Measurements from ENCODE around the gene PARN. TPM values are rescaled to one million over a fixed set of nuclear protein-coding genes. Genes with fewer than 3 reads are reported as not detected.
"Not testable (repeated sequence)": the region's sequence is repeated elsewhere in the genome, so short reads cannot be mapped to it uniquely, and the experiment has no call there.

Gene PARN
- polyA plus RNA-seq, 2 of the 4 experiments (the other 2 are of a cell fraction): 40.0 to 58.6 TPM

DNA sequence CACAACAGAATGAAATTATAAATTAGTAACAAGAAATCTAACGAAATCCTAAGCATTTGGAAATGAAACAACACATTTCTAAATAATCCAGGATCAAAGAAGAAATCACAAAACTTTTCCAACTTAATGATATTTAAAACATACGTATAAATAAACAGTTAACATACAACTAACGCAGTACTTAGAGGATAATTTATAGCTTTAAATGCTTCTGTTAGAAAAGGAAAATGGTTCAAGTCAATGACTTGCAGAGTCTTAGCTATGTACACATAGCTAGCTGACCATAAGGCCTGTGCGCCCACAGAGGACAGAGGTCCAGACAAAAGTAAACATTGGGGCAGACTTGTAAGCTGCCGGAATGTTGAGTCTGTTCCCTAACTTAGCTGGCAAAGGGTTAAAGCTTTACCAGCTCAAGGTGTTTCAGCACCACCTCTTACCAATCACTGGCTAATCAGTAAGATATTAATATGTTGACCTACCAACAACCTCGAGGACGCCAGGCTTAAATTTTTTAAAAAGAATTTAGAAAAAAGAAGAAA lies 84.6 kb downstream of the PARN start (continued):
- TF ChIP-seq ESRRA (IDR thresholded peaks at IDR 0.05; ENCODE audit: borderline replicate concordance, low read length) (no peak), TP53 (CRISPR knock-in tag; IDR thresholded peaks at IDR 0.05) (no peak), SMC3 (IDR thresholded peaks at IDR 0.05) (peak; percentile 16; the same call in 1 of the 3 replicates), JUNB (IDR thresholded peaks at IDR 0.05) (0 out of 2 replicates have a peak, but pooled peaks have one; percentile 5), CEBPB (IDR thresholded peaks at IDR 0.05) (peak in 1 of 2 experiments; percentile 74; a peak in 2 of 4 replicates), MAFK (IDR thresholded peaks at IDR 0.05; ENCODE audit: partially characterized antibody) (peak; percentile 22), EP300 (IDR thresholded peaks at IDR 0.05) (peak; percentile 22 to 61; a peak in 2 of 5 replicates), ZNF302 (CRISPR knock-in tag; IDR thresholded peaks at IDR 0.05) (no peak), JUN (IDR thresholded peaks at IDR 0.05) (0 out of 5 replicates have a peak, but pooled peaks of 1 of the 2 experiments have one; percentile 54), NR3C1 (IDR thresholded peaks at IDR 0.05) (no peak), MAZ (IDR thresholded peaks at IDR 0.05; ENCODE audit: borderline replicate concordance, low read depth, low read length) (no peak), HES2 (IDR thresholded peaks at IDR 0.05) (no peak), HOXA7 (CRISPR knock-in tag; IDR thresholded peaks at IDR 0.05) (no peak), POLR2AphosphoS2 (conservative IDR thresholded peaks at IDR 0.05; ENCODE audit: low read length) (no peak), HEYL (CRISPR knock-in tag; IDR thresholded peaks at IDR 0.05) (no peak), RCOR1 (IDR thresholded peaks at IDR 0.05; ENCODE audit: low read depth, low read length) (no peak), FOSL2 (IDR thresholded peaks at IDR 0.05) (no peak), FOSL2 (CRISPR knock-in tag; IDR thresholded peaks at IDR 0.05) (peak; percentile 46; the same call in 1 of the 2 replicates), EHMT2 (IDR thresholded peaks at IDR 0.05; ENCODE audit: low read depth) (no peak), MYC (IDR thresholded peaks at IDR 0.05; ENCODE audit: borderline replicate concordance, low read length) (no peak), NFE2L2 (conservative IDR thresholded peaks at IDR 0.05; ENCODE audit: low read length) (no peak)
- TF ChIP-seq, protein P1, sequence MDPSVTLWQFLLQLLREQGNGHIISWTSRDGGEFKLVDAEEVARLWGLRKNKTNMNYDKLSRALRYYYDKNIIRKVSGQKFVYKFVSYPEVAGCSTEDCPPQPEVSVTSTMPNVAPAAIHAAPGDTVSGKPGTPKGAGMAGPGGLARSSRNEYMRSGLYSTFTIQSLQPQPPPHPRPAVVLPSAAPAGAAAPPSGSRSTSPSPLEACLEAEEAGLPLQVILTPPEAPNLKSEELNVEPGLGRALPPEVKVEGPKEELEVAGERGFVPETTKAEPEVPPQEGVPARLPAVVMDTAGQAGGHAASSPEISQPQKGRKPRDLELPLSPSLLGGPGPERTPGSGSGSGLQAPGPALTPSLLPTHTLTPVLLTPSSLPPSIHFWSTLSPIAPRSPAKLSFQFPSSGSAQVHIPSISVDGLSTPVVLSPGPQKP (IDR thresholded peaks at IDR 0.05; ENCODE audit: low read depth, low read length): no peak
- TF ChIP-seq, protein P2, sequence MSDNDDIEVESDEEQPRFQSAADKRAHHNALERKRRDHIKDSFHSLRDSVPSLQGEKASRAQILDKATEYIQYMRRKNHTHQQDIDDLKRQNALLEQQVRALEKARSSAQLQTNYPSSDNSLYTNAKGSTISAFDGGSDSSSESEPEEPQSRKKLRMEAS (IDR thresholded peaks at IDR 0.05): peak; percentile 52

DNA sequence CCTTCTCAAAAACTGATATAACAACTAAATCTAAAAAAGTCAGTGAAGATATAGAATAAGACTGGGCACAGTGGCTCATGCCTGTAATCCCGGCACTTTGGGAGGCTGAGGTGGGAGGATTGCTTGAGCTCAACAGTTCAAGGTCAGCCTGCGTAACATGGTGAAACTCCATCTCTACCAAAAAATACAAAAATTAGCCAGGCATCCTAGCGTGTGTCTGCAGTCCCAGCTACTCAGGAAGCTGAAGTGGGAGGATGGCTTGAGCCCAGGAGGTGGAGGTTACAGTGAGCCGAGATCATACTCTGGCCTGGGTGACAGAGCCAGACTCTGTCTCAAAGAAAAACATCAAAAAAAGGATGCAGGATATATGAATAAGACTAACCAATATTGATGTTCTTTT lies 85.2 kb downstream of the PARN start:
- H3K9me3 ChIP-seq: peaks cover 31% of the 10 kb centered on the region
- FAIRE-seq; DNase-seq (ENCODE audit: low read depth in 1 of 2, low spot score in 1 of 2); POLR2A ChIA-PET; CTCF ChIA-PET: not testable (repeated sequence)
- 0 out of 3 replicates have a peak overlapping the region, but pooled peaks have one; percentile 11 for H3K4me3 ChIP-seq
- peak overlapping the region; percentile 78 for H3K4me2 ChIP-seq
- WGBS (ENCODE audit: missing lambda C conversion rate): 44% methylated on average over 4 of the region's 4 CpGs
- H3K27ac ChIP-seq: peak overlapping the region; percentile 78 to 84
- peaks cover 46% of the 10 kb centered on the region for H3K4me1 ChIP-seq
- peak in 1 of 2 experiments; percentile 44; a peak in 3 of 6 replicates for ATAC-seq

GRCh38 chr16:14539631-14540030 lies 90.4 kb downstream of the PARN start:
- Histone ChIP-seq H3K4me2 (no peak overlapping the region), H3K9me3 (peaks cover 31% of the 10 kb centered on the region), H3K4me3 (no peak overlapping the region), H3K27ac (no peak overlapping the region), H3K4me1 (peaks cover 5% of the 10 kb centered on the region)
- CTCF ChIA-PET: interaction anchor here (1.0 to 1.6 kb wide), 3 partner anchors 9 to 239 kb away, joined by 3 read pairs; no protein-coding TSS in a partner anchor
- POLR2A ChIA-PET: no interaction called here
- TF ChIP-seq, protein P2 (IDR thresholded peaks at IDR 0.05): no peak
- TF ChIP-seq MYC (IDR thresholded peaks at IDR 0.05; ENCODE audit: borderline replicate concordance, low read length) (no peak), MAZ (IDR thresholded peaks at IDR 0.05; ENCODE audit: borderline replicate concordance, low read depth, low read length) (no peak), FOXS1 (CRISPR knock-in tag; IDR thresholded peaks at IDR 0.05) (no peak), HOXA7 (CRISPR knock-in tag; IDR thresholded peaks at IDR 0.05) (no peak), PBX3 (IDR thresholded peaks at IDR 0.05) (no peak), NFE2L2 (conservative IDR thresholded peaks at IDR 0.05; ENCODE audit: low read length) (no peak), PHF8 (IDR thresholded peaks at IDR 0.05; ENCODE audit: borderline replicate concordance, low read depth) (no peak)
- TF ChIP-seq, protein P3, sequence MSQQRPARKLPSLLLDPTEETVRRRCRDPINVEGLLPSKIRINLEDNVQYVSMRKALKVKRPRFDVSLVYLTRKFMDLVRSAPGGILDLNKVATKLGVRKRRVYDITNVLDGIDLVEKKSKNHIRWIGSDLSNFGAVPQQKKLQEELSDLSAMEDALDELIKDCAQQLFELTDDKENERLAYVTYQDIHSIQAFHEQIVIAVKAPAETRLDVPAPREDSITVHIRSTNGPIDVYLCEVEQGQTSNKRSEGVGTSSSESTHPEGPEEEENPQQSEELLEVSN (IDR thresholded peaks at IDR 0.05; ENCODE audit: borderline replicate concordance, low read depth): no peak
- DNase-seq (ENCODE audit: low read depth in 1 of 2, low spot score in 1 of 2) (no peak), ATAC-seq (no peak), FAIRE-seq (no peak)
- 76% methylated on average over 2 of the region's 2 CpGs for WGBS (ENCODE audit: missing lambda C conversion rate)
